WTC11 (cell line): Measurements from ENCODE around the gene TCTN1. TPM values are rescaled to one million over a fixed set of nuclear protein-coding genes. Genes with fewer than 3 reads are reported as not detected.

Source experiments
- ATAC-seq: fragments of 200-7000 bp; cut with Tn5 transposase; 2 replicates; pipeline ENCODE4 v1.10.0; 2021; ENCODE audit warnings: mild to moderate bottlenecking, moderate library complexity
- CTCF ChIA-PET: fragments of 300-600 bp; sonication (Branson Sonifier 250); formaldehyde crosslinking; loops from one replicate; lab custom pipeline; 2021; ENCODE audit warnings: antibody characterized with exemption; lab: Charles Lee
- POLR2A ChIA-PET: fragments of 350-600 bp; sonication (Branson Sonifier 250); formaldehyde crosslinking; loops from one replicate; lab custom pipeline; 2021; ENCODE audit warnings: antibody characterized with exemption; lab: Charles Lee
- DNase-seq: peaks from one replicate; pipeline ENCODE4 v3.0.0; 2021; ENCODE audit warnings: low spot score
- H3K27ac Mint-ChIP-seq: 2 replicates; pipeline ENCODE4 v1.8.0; 2021; ENCODE audit warnings: mixed read lengths
- H3K27me3 Mint-ChIP-seq: 2 replicates; pipeline ENCODE4 v1.8.0; 2021; ENCODE audit warnings: low read depth, mild to moderate bottlenecking, moderate library complexity, mixed read lengths
- H3K36me3 Mint-ChIP-seq: 2 replicates; pipeline ENCODE4 v1.8.0; 2021; ENCODE audit warnings: mixed read lengths
- H3K4me1 Mint-ChIP-seq: 2 replicates; pipeline ENCODE4 v1.8.0; 2022; ENCODE audit warnings: mixed read lengths
- H3K4me3 Mint-ChIP-seq: 2 replicates; pipeline ENCODE4 v1.8.0; 2021; ENCODE audit warnings: mild to moderate bottlenecking, moderate library complexity, mixed read lengths
- H3K9me3 Mint-ChIP-seq: 2 replicates; pipeline ENCODE4 v1.8.0; 2021; ENCODE audit warnings: mixed read lengths
- ATF1 ChIP-seq: sonication (generic); formaldehyde crosslinking; IDR thresholded peaks from 2 replicates; pipeline ENCODE4 v1.8.1; 2023; ENCODE audit warnings: mild to moderate bottlenecking, moderate library complexity, missing genetic modification reagents
- E2F1 ChIP-seq: sonication (generic); formaldehyde crosslinking; IDR thresholded peaks from 2 replicates; pipeline ENCODE4 v1.8.0; 2022; ENCODE audit warnings: mild to moderate bottlenecking, missing genetic modification reagents
- ETV6 ChIP-seq: sonication (generic); formaldehyde crosslinking; IDR thresholded peaks from 2 replicates; pipeline ENCODE4 v1.8.1; 2022; ENCODE audit warnings: mild to moderate bottlenecking, missing genetic modification reagents
- FOXP1 ChIP-seq: sonication (generic); formaldehyde crosslinking; IDR thresholded peaks from 2 replicates; pipeline ENCODE4 v1.8.0; 2022; ENCODE audit warnings: missing genetic modification reagents, mild to moderate bottlenecking, moderate library complexity, borderline replicate concordance
- MYBL2 ChIP-seq: sonication (generic); formaldehyde crosslinking; IDR thresholded peaks from 2 replicates; pipeline ENCODE4 v1.8.1; 2023; ENCODE audit warnings: mild to moderate bottlenecking, moderate library complexity, missing genetic modification reagents
- NFE2L1 ChIP-seq: sonication (generic); formaldehyde crosslinking; IDR thresholded peaks from 2 replicates; pipeline ENCODE4 v1.8.1; 2023; ENCODE audit warnings: missing genetic modification reagents
- PRDM15 ChIP-seq: sonication (generic); formaldehyde crosslinking; IDR thresholded peaks from 2 replicates; pipeline ENCODE4 v1.8.0; 2022; ENCODE audit warnings: missing genetic modification reagents
- SP1 ChIP-seq: sonication (generic); formaldehyde crosslinking; conservative IDR thresholded peaks from 2 replicates; pipeline ENCODE4 v1.8.1; 2022; ENCODE audit warnings: missing genetic modification reagents
- USF1 ChIP-seq: sonication (generic); formaldehyde crosslinking; IDR thresholded peaks from 2 replicates; pipeline ENCODE4 v1.8.0; 2022; ENCODE audit warnings: mild to moderate bottlenecking, missing genetic modification reagents
- ZBTB21 ChIP-seq: sonication (generic); formaldehyde crosslinking; IDR thresholded peaks from 2 replicates; pipeline ENCODE4 v1.8.1; 2023; ENCODE audit warnings: mild to moderate bottlenecking, missing genetic modification reagents, borderline replicate concordance
- ZNF121 ChIP-seq: sonication (generic); formaldehyde crosslinking; IDR thresholded peaks from 2 replicates; pipeline ENCODE4 v1.8.0; 2023; ENCODE audit warnings: missing genetic modification reagents
- ZNF281 ChIP-seq: sonication (generic); formaldehyde crosslinking; IDR thresholded peaks from 2 replicates; pipeline ENCODE4 v1.8.0; 2023; ENCODE audit warnings: mild to moderate bottlenecking, missing genetic modification reagents
- total RNA-seq: library from RNA; stranded (reverse); gene quantifications from 3 replicates; pipeline ENCODE4 v1.2.3, GENCODE V29; 2021
- TF ChIP-seq, protein P1 (sequence below): fragments of 250-450 bp; sonication (Bioruptor Pico); IDR thresholded peaks from 2 replicates; pipeline ENCODE4 v1.9.0; 2021; ENCODE audit warnings: mild to moderate bottlenecking
- TF ChIP-seq, protein P2 (sequence below): fragments of 200-600 bp; IDR thresholded peaks from 2 replicates; pipeline ENCODE4 v1.8.0; 2022; ENCODE audit warnings: antibody characterized with exemption
- TF ChIP-seq, protein P3 (sequence below): sonication (generic); formaldehyde crosslinking; IDR thresholded peaks from 2 replicates; pipeline ENCODE4 v1.8.1; 2023; ENCODE audit warnings: mild to moderate bottlenecking, missing genetic modification reagents

The TCTN1 gene
- total RNA-seq, 1 experiment from 2014 or later = 10.3 TPM

DNA sequence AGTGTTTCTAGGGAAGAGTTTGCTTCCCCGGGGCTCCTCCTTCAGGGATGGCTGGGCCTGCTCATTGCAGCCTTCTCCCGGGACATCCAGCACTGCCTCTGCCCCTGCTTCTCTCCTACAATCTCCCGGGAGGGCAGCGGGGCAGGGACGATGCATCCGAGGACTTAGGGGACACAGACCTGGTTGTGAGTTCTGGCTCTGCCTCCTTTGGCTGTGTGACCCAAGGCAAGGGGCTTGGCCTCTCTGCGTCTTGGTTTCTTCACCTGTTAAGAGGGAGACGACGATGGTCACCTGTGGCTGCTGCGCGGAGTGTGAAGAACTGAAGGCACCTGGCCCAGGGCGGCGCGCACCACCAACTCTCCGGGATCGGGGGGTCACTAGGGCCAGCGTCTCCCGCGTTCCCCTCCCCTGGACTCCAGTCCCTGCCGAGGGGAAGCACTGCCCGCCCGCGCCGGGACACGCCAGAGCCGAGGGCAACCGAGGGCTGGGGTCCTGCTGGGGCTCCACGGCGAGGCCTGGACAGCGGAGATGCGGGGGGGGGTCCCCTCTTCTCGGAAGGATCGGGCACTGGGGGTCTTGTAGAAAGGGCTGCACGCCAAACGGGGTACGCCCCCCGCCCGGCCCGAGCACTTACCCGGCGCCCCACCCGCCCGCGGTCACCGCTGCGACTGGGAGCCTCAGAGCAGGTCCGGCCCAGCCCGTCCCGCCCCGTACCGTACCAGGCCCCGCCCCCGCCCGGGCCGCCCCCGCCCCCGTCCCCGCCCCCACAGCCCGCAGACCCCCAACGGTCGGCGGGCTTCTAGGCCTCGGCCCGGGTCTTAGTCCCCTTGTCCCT lies 74.7 kb downstream of the TCTN1 start, which contains the start of gene HVCN1:
Gene HVCN1, minus strand, starts transcription at position 670 of the 835 bp plus-strand sequence. CDS start 5,870 bp downstream, outside the sequence.
- Mint-ChIP-seq H3K36me3 (peaks cover 8% of the 10 kb centered on the region; the same call in 1 of the 2 replicates), H3K27me3 (peaks cover 32% of the 10 kb centered on the region), H3K4me1 (peaks cover 20% of the 10 kb centered on the region), H3K27ac (peak within 1 kb of the TSS; percentile 96), H3K9me3 (peaks cover 10% of the 10 kb centered on the region; the same call in 1 of the 2 replicates), H3K4me3 (peak within 1 kb of the TSS; percentile 85)
- CTCF ChIA-PET = interaction anchor here (0.9 kb wide), 1 partner anchor 11 kb away, joined by 3 read pairs; no protein-coding TSS in a partner anchor
- DNase-seq (peak; percentile 67), ATAC-seq (peak; percentile 76)
- TF ChIP-seq ZBTB21 = peak; percentile 48; the same call in 1 of the 2 replicates
- TF ChIP-seq, protein P1, sequence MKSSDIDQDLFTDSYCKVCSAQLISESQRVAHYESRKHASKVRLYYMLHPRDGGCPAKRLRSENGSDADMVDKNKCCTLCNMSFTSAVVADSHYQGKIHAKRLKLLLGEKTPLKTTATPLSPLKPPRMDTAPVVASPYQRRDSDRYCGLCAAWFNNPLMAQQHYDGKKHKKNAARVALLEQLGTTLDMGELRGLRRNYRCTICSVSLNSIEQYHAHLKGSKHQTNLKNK (CRISPR knock-in tag) = no peak
- 0 out of 2 replicates have a peak, but pooled peaks have one; percentile 40 for TF ChIP-seq PRDM15
- TF ChIP-seq ATF1 (CRISPR knock-in tag) = no peak
- POLR2A ChIA-PET = no interaction called here

GRCh38 chr12:110689281-110690126 lies 75.6 kb downstream of the TCTN1 start:
- ChIA-PET POLR2A (interaction anchor here (0.9 kb wide), 1 partner anchor 221 kb away, joined by 3 read pairs; the partner anchor contains the start of genes FAM216A and GPN3), CTCF (interaction anchor here (0.9 kb wide), 1 partner anchor 10 kb away, joined by 3 read pairs; no protein-coding TSS in a partner anchor)
- Mint-ChIP-seq H3K4me3 (peak overlapping the region; percentile 85), H3K9me3 (peaks cover 10% of the 10 kb centered on the region; the same call in 1 of the 2 replicates), H3K27me3 (peaks cover 32% of the 10 kb centered on the region), H3K36me3 (peaks cover 8% of the 10 kb centered on the region; the same call in 1 of the 2 replicates), H3K27ac (peak overlapping the region; percentile 96), H3K4me1 (peaks cover 20% of the 10 kb centered on the region)
- DNase-seq = peak; percentile 68
- ATAC-seq = peak; percentile 78
- TF ChIP-seq SP1 (peak; percentile 19; the same call in 1 of the 2 replicates), NFE2L1 (CRISPR knock-in tag) (0 out of 2 replicates have a peak, but pooled peaks have one; percentile 17), ZNF121 (CRISPR knock-in tag) (peak; percentile 98), USF1 (CRISPR knock-in tag) (peak; percentile 20; the same call in 1 of the 2 replicates), ZNF281 (0 out of 2 replicates have a peak, but pooled peaks have one; percentile 7), ETV6 (CRISPR knock-in tag) (peak; percentile 54), MYBL2 (CRISPR knock-in tag) (no peak; the same call in 1 of the 2 replicates), E2F1 (CRISPR knock-in tag) (no peak), FOXP1 (CRISPR knock-in tag) (peak; percentile 64)
- TF ChIP-seq, protein P2, sequence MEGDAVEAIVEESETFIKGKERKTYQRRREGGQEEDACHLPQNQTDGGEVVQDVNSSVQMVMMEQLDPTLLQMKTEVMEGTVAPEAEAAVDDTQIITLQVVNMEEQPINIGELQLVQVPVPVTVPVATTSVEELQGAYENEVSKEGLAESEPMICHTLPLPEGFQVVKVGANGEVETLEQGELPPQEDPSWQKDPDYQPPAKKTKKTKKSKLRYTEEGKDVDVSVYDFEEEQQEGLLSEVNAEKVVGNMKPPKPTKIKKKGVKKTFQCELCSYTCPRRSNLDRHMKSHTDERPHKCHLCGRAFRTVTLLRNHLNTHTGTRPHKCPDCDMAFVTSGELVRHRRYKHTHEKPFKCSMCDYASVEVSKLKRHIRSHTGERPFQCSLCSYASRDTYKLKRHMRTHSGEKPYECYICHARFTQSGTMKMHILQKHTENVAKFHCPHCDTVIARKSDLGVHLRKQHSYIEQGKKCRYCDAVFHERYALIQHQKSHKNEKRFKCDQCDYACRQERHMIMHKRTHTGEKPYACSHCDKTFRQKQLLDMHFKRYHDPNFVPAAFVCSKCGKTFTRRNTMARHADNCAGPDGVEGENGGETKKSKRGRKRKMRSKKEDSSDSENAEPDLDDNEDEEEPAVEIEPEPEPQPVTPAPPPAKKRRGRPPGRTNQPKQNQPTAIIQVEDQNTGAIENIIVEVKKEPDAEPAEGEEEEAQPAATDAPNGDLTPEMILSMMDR = no peak
- TF ChIP-seq, protein P3, sequence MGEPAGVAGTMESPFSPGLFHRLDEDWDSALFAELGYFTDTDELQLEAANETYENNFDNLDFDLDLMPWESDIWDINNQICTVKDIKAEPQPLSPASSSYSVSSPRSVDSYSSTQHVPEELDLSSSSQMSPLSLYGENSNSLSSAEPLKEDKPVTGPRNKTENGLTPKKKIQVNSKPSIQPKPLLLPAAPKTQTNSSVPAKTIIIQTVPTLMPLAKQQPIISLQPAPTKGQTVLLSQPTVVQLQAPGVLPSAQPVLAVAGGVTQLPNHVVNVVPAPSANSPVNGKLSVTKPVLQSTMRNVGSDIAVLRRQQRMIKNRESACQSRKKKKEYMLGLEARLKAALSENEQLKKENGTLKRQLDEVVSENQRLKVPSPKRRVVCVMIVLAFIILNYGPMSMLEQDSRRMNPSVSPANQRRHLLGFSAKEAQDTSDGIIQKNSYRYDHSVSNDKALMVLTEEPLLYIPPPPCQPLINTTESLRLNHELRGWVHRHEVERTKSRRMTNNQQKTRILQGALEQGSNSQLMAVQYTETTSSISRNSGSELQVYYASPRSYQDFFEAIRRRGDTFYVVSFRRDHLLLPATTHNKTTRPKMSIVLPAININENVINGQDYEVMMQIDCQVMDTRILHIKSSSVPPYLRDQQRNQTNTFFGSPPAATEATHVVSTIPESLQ (CRISPR knock-in tag) = no peak
